GM13977 (cell line): ENCODE data around the gene WASF2.
"Not testable (repeated sequence)": the region's sequence is repeated elsewhere in the genome, so short reads cannot be mapped to it uniquely, and the experiment has no call there.

ENCODE experiments used
- DNase-seq: peaks from one replicate; pipeline ENCODE4 v3.0.0; 2012; ENCODE audit warnings: low spot score
- CTCF ChIP-seq: IDR thresholded peaks from 2 replicates; pipeline ENCODE4 v1.5.1; 2012; ENCODE audit warnings: mild to moderate bottlenecking, control low read depth; ENCODE audit not compliant: insufficient read depth; ENCODE audit errors: extremely low read depth, missing control alignments
- in situ Hi-C: fragments of 300-500 bp; cut with MboI; formaldehyde crosslinking; loops from one replicate; pipeline ENCODE4 v1.12.0; 2022; ENCODE audit warnings: low sequenced_read_pairs, low pct_unique_long_range_greater_than_20kb, mixed read lengths, inconsistent platforms; ENCODE audit not compliant: unreplicated experiment

WASF2 gene

GRCh38 chr1:27392778-27393635, 97.0 kb downstream of the WASF2 start:
- in situ Hi-C loops = loop anchor here (5.0 kb wide), 2 partner anchors 91 to 214 kb away; no protein-coding TSS in a partner anchor

GRCh38 chr1:27392096-27392777, 97.7 kb downstream of the WASF2 start, which contains the start of gene GPR3:
TSS of gene GPR3 (plus strand) at chr1:27392622. CDS start at chr1:27393799, 1,177 bp downstream.
- DNase-seq = peak; percentile 98
- peak; percentile 71 for TF ChIP-seq CTCF
- in situ Hi-C loops = loop anchor here (5.0 kb wide), 2 partner anchors 90 to 215 kb away; no protein-coding TSS in a partner anchor

More at GRCh38 chr1:27392778-27393635, 97.0 kb downstream of the WASF2 start:
- TF ChIP-seq CTCF = peak; percentile 29
- DNase-seq = peak; percentile 32

- TF ChIP-seq CTCF = no peak
- in situ Hi-C loops = loop anchor here (5.0 kb wide), 2 partner anchors 89 to 216 kb away; no protein-coding TSS in a partner anchor
- DNase-seq = no peak
Observed at GRCh38 chr1:27391511-27392095, 98.4 kb downstream of the WASF2 start.

DNA sequence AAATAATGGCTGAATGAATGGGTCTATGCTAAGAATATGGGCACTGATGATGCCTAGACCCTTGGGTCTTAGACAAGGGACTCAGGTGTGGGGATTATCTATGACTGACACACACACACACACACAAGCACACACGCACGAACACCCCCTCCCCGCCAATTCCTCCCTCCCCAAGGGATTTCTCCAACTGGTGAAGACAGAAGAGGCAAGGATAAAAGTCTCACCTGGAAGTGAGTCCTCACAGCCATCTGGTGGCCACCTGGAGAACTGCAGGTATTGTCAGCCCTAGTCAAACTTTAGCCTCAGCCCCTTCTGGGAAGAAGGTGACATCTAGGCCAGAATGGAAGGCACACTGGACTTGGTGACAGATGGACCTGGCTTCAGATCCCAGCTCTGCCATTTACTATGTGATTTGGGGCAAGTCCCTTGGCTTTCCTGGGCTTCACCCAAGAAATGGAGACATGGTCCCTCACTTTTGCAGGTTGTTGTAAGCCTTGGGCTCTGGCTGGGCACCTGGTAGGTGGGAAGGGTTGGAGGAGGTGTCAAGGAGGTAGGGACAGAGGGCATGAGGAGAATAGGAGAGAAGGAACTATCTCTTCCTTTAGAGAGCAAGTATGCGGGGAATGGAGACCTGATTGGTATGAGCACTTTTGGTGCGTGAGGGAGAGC, 101.5 kb downstream of the WASF2 start:
- peak; percentile 81 for DNase-seq
- TF ChIP-seq CTCF = peak; percentile 90
- in situ Hi-C loops = no loop called here

DNA sequence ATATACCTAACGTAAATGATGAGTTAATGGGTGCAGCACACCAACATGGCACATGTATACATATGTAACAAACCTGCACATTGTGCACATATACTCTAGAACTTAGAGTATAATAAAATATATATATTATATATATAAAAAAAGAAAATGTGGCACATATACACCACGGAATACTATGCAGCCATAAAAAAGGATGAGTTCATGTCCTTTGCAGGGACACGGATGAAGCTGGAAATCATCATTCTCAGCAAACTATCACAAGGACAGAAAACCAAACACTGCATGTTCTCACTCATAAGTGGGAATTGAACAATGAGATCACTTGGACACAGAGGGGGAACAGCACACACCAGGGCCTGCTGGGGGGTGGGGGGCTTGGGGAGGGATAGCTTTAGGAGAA, 105.2 kb downstream of the WASF2 start:
- in situ Hi-C loops, DNase-seq: not testable (repeated sequence)

DNA sequence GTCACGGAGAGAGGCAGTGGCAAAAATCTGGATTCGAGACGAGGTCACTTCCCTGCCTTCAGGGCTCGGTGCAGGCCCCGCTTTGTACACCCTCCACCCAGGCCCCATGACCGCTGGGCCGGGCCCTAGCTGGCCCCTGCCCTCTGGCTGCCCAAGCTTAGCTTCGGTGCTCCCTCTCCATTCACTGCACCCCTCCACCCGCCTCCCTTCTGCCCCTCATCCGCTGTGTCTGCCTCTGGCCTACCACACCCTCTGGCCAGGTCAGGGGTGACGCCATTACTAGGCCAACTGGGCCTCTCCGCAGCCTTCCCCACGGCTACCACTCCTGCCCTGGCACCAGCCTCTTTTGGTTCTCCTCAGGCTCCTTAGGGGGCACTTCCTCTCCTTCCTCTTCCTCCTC, 106.3 kb downstream of the WASF2 start:
- in situ Hi-C loops = no loop called here
- no peak for DNase-seq
- no peak for TF ChIP-seq CTCF
